Measurements from ENCODE around the gene RIBC2.
"Not testable (repeated sequence)": the region's sequence is repeated elsewhere in the genome, so short reads cannot be mapped to it uniquely, and the experiment has no call there.

RIBC2 gene

GRCh38 chr22:45425101-45425500 lies 11.6 kb downstream of the RIBC2 start:
- DNase-seq: no peak

GRCh38 chr22:45425531-45426265 lies 12.2 kb downstream of the RIBC2 start:
- no peak for DNase-seq

- DNase-seq: no peak
Measured at GRCh38 chr22:45426387-45426786, 12.9 kb downstream of the RIBC2 start.

GRCh38 chr22:45427114-45427513 lies 13.6 kb downstream of the RIBC2 start:
- DNase-seq: no peak

GRCh38 chr22:45428391-45429385 lies 15.2 kb downstream of the RIBC2 start:
- DNase-seq: no peak

GRCh38 chr22:45429424-45429823 lies 15.9 kb downstream of the RIBC2 start:
- DNase-seq: no peak

- DNase-seq: no peak
Measured at GRCh38 chr22:45429981-45430775, 16.7 kb downstream of the RIBC2 start.

GRCh38 chr22:45430871-45431270 lies 17.4 kb downstream of the RIBC2 start:
- DNase-seq: no peak

GRCh38 chr22:45434981-45435380 lies 21.5 kb downstream of the RIBC2 start:
- DNase-seq: no peak

- DNase-seq: peak; percentile 91
Measured at GRCh38 chr22:45435544-45436139, 22.1 kb downstream of the RIBC2 start.

- DNase-seq: not testable (repeated sequence)
Measured at GRCh38 chr22:45436871-45437517, 23.5 kb downstream of the RIBC2 start.

- no peak for DNase-seq
Measured at GRCh38 chr22:45438336-45438735, 24.8 kb downstream of the RIBC2 start.

- not testable (repeated sequence) for DNase-seq
Measured at GRCh38 chr22:45440688-45441087, 27.2 kb downstream of the RIBC2 start.

GRCh38 chr22:45441138-45441537 lies 27.6 kb downstream of the RIBC2 start:
- peak; percentile 62 for DNase-seq

GRCh38 chr22:45442116-45442515 lies 28.6 kb downstream of the RIBC2 start:
- no peak for DNase-seq

GRCh38 chr22:45444168-45444567 lies 30.7 kb downstream of the RIBC2 start:
- no peak for DNase-seq

GRCh38 chr22:45445031-45445710 lies 31.7 kb downstream of the RIBC2 start:
- DNase-seq: no peak

GRCh38 chr22:45446216-45446615 lies 32.7 kb downstream of the RIBC2 start:
- DNase-seq: no peak

GRCh38 chr22:45447596-45447995 lies 34.1 kb downstream of the RIBC2 start:
- DNase-seq: not testable (repeated sequence)

GRCh38 chr22:45448431-45448830 lies 34.9 kb downstream of the RIBC2 start:
- no peak for DNase-seq

- not testable (repeated sequence) for DNase-seq
Measured at GRCh38 chr22:45449442-45449841, 35.9 kb downstream of the RIBC2 start.
